H9 (cell line): Measurements from ENCODE around the gene RAD18. TPM values are rescaled to one million over a fixed set of nuclear protein-coding genes. Genes with fewer than 3 reads are reported as not detected.

Experiments used
- DNase-seq: peaks from one replicate; pipeline ENCODE4 v3.0.0-alpha.2; 2017
- H2AFZ ChIP-seq: one replicate; pipeline ENCODE4 v1.6.1; 2013; ENCODE audit warnings: mild to moderate bottlenecking, low read length, control low read depth, moderate library complexity
- H2AK5ac ChIP-seq: 2 replicates; pipeline ENCODE4 v1.6.1; 2013; ENCODE audit warnings: low read length, control low read depth, mixed read lengths; ENCODE audit not compliant: insufficient read length
- H2BK120ac ChIP-seq: one replicate; pipeline ENCODE4 v1.6.1; 2013; ENCODE audit warnings: low read depth, mild to moderate bottlenecking, low read length, control low read depth, inconsistent platforms; ENCODE audit not compliant: poor library complexity, severe bottlenecking
- H2BK12ac ChIP-seq: 2 replicates; pipeline ENCODE4 v1.6.1; 2013; ENCODE audit warnings: low read length, control low read depth, mixed read lengths, low read depth; ENCODE audit not compliant: insufficient read length
- H2BK15ac ChIP-seq: 2 replicates; pipeline ENCODE4 v1.6.1; 2013; ENCODE audit warnings: low read depth, low read length, control low read depth
- H2BK20ac ChIP-seq: one replicate; pipeline ENCODE4 v1.6.1; 2013; ENCODE audit warnings: low read depth, mild to moderate bottlenecking, low read length, control low read depth, inconsistent platforms; ENCODE audit not compliant: poor library complexity, severe bottlenecking
- H2BK5ac ChIP-seq: 2 replicates; pipeline ENCODE4 v1.6.1; 2013; ENCODE audit warnings: low read length, control low read depth, mixed read lengths; ENCODE audit not compliant: insufficient read length
- H3K14ac ChIP-seq: 2 replicates; pipeline ENCODE4 v1.6.1; 2013; ENCODE audit warnings: low read length, control low read depth; ENCODE audit not compliant: insufficient read depth
- H3K18ac ChIP-seq: 2 replicates; pipeline ENCODE4 v1.6.1; 2013; ENCODE audit warnings: low read depth, mild to moderate bottlenecking, mixed read lengths, low read length, control low read depth; ENCODE audit not compliant: insufficient read length
- H3K23ac ChIP-seq: 2 replicates; pipeline ENCODE4 v1.6.1; 2013; ENCODE audit warnings: low read length, control low read depth, mixed read lengths, low read depth; ENCODE audit not compliant: insufficient read length
- H3K23me2 ChIP-seq: 2 replicates; pipeline ENCODE4 v1.6.1; 2013; ENCODE audit warnings: low read depth, mild to moderate bottlenecking, mixed read lengths, low read length, control low read depth; ENCODE audit not compliant: insufficient read length, poor library complexity, severe bottlenecking
- H3K27ac ChIP-seq: 2 replicates; pipeline ENCODE4 v1.5.1; 2013; ENCODE audit warnings: low read length, control low read depth, mixed read lengths, low read depth; ENCODE audit not compliant: insufficient read length
- H3K27me3 ChIP-seq: 2 replicates; pipeline ENCODE4 v1.6.1; 2013; ENCODE audit warnings: low read length, control low read depth, inconsistent platforms; ENCODE audit not compliant: insufficient read depth
- H3K4ac ChIP-seq: 2 replicates; pipeline ENCODE4 v1.6.1; 2013; ENCODE audit warnings: low read depth, mild to moderate bottlenecking, control low read depth, inconsistent platforms, low read length, moderate library complexity
- H3K4me1 ChIP-seq: 2 replicates; pipeline ENCODE4 v1.6.1; 2013; ENCODE audit warnings: low read length, control low read depth, inconsistent platforms; ENCODE audit not compliant: insufficient read depth
- H3K4me2 ChIP-seq: 2 replicates; pipeline ENCODE4 v1.6.1; 2013; ENCODE audit warnings: low read length, control low read depth, mixed read lengths; ENCODE audit not compliant: insufficient read length, insufficient read depth
- H3K56ac ChIP-seq: 2 replicates; pipeline ENCODE4 v1.6.1; 2013; ENCODE audit warnings: low read depth, mild to moderate bottlenecking, mixed read lengths, low read length, control low read depth; ENCODE audit not compliant: insufficient read length
- H3K79me1 ChIP-seq: 2 replicates; pipeline ENCODE4 v1.6.1; 2013; ENCODE audit warnings: low read depth, mild to moderate bottlenecking, moderate library complexity, low read length, control low read depth, inconsistent platforms; ENCODE audit not compliant: insufficient read depth, poor library complexity, severe bottlenecking
- H3K79me2 ChIP-seq: 2 replicates; pipeline ENCODE4 v1.6.1; 2013; ENCODE audit warnings: low read length, control low read depth, inconsistent platforms; ENCODE audit not compliant: insufficient read depth
- H3K9ac ChIP-seq: 2 replicates; pipeline ENCODE4 v1.6.1; 2013; ENCODE audit warnings: low read length, control low read depth, mixed read lengths; ENCODE audit not compliant: insufficient read length; ENCODE audit errors: extremely low read depth
- H3K9me3 ChIP-seq: one replicate; pipeline ENCODE4 v1.6.1; 2013; ENCODE audit warnings: low read depth, low read length, inconsistent platforms; ENCODE audit not compliant: control insufficient read depth
- H3T11ph ChIP-seq: one replicate; pipeline ENCODE4 v1.6.1; 2013; ENCODE audit warnings: mild to moderate bottlenecking, low read length, control low read depth, inconsistent platforms
- H4K20me1 ChIP-seq: one replicate; pipeline ENCODE4 v1.6.1; 2013; ENCODE audit not compliant: control insufficient read depth, insufficient read length, insufficient read depth
- H4K5ac ChIP-seq: 2 replicates; pipeline ENCODE4 v1.6.1; 2013; ENCODE audit warnings: low read depth, mild to moderate bottlenecking, mixed read lengths, low read length, control low read depth; ENCODE audit not compliant: insufficient read length
- H4K8ac ChIP-seq: replicated peaks from 2 replicates; pipeline ENCODE4 v1.6.1; 2013; ENCODE audit warnings: low read length, control low read depth, mixed read lengths, low read depth; ENCODE audit not compliant: insufficient read length
- H4K91ac ChIP-seq: 2 replicates; pipeline ENCODE4 v1.6.1; 2013; ENCODE audit warnings: low read depth, mild to moderate bottlenecking, moderate library complexity, mixed read lengths, low read length, control low read depth; ENCODE audit not compliant: insufficient read length
- H3K27ac Mint-ChIP-seq, 3 experiments: 2 replicates in 2 of 3; 3 replicates in 1 of 3; pipeline ENCODE4 v1.8.0; 2020 to 2021; ENCODE audit warnings: mixed read lengths in 3 of 3, mild to moderate bottlenecking in 1 of 3, moderate library complexity in 1 of 3
- H3K27me3 Mint-ChIP-seq: 2 replicates; pipeline ENCODE4 v1.8.0; 2021; ENCODE audit warnings: low read depth, mild to moderate bottlenecking, moderate library complexity, mixed read lengths
- H3K36me3 Mint-ChIP-seq, 3 experiments: 2 replicates in 2 of 3; 3 replicates in 1 of 3; pipeline ENCODE4 v1.8.0; 2020 to 2021; ENCODE audit warnings: low read depth in 3 of 3, mixed read lengths in 3 of 3; ENCODE audit not compliant: insufficient read depth in 1 of 3
- H3K4me1 Mint-ChIP-seq, 2 experiments: 2 replicates each; pipeline ENCODE4 v1.8.0; 2020; ENCODE audit warnings: mixed read lengths in 2 of 2
- H3K4me3 Mint-ChIP-seq, 2 experiments: 2 replicates in 1 of 2; 3 replicates in 1 of 2; pipeline ENCODE4 v1.8.0; 2020 to 2021; ENCODE audit warnings: mild to moderate bottlenecking in 2 of 2, mixed read lengths in 2 of 2, moderate library complexity in 1 of 2
- H3K9me3 Mint-ChIP-seq, 2 experiments: 2 replicates in 1 of 2; 3 replicates in 1 of 2; pipeline ENCODE4 v1.8.0; 2020; ENCODE audit warnings: mild to moderate bottlenecking in 2 of 2, mixed read lengths in 2 of 2, moderate library complexity in 1 of 2
- CTCF ChIP-seq: fragments of 200-600 bp; sonication (generic); conservative IDR thresholded peaks from 3 replicates; pipeline ENCODE4 v1.8.0; 2021; ENCODE audit warnings: antibody characterized with exemption, mild to moderate bottlenecking
- total RNA-seq: library from RNA; stranded (reverse); gene quantifications from 2 replicates; pipeline ENCODE4 v1.2.1, GENCODE V29; 2021

The RAD18 gene
- total RNA-seq, 1 experiment from 2014 or later = 27.8 TPM

- Histone ChIP-seq H2BK20ac (no peak overlapping the region), H3K56ac (no peak overlapping the region), H3K23me2 (no peaks in the 10 kb centered on the region), H3K14ac (no peak overlapping the region), H2AK5ac (no peak overlapping the region), H3K79me2 (no peaks in the 10 kb centered on the region), H3K23ac (no peak overlapping the region), H4K20me1 (no peaks in the 10 kb centered on the region), H2BK120ac (no peak overlapping the region), H3K4me1 (no peaks in the 10 kb centered on the region), H2BK12ac (no peak overlapping the region), H2BK5ac (no peak overlapping the region), H4K5ac (no peak overlapping the region), H3K4me2 (no peak overlapping the region), H3K9me3 (no peaks in the 10 kb centered on the region), H3K4ac (no peak overlapping the region), H4K91ac (no peak overlapping the region), H3K27me3 (no peaks in the 10 kb centered on the region), H3K18ac (no peak overlapping the region), H2BK15ac (no peak overlapping the region), H4K8ac (no peak overlapping the region), H3T11ph (no peak overlapping the region), H2AFZ (no peak overlapping the region), H3K9ac (no peak overlapping the region), H3K27ac (no peak overlapping the region), H3K79me1 (no peaks in the 10 kb centered on the region)
- TF ChIP-seq CTCF = no peak
- peaks cover 7 to 36% (median 18%) of the 10 kb centered on the region in 3 experiments for H3K36me3 Mint-ChIP-seq
- no peak overlapping the region for H3K27ac Mint-ChIP-seq
- peaks cover 4 to 5% of the 10 kb centered on the region in 2 experiments for H3K4me1 Mint-ChIP-seq
- H3K27me3 Mint-ChIP-seq = no peaks in the 10 kb centered on the region
- DNase-seq = no peak
- H3K9me3 Mint-ChIP-seq = no peaks in the 10 kb centered on the region
- no peak overlapping the region for H3K4me3 Mint-ChIP-seq
These were observed 87.4 kb downstream of the RAD18 start for GRCh38 chr3:8875836-8876235.
